Stimulated activated naive CD4-positive, alpha-beta T cell treated with Interleukin-2 at 50 U/mL for 16 hours (primary cell): ENCODE measurements around the gene CREB3L4.
"Not testable (repeated sequence)": the region's sequence is repeated elsewhere in the genome, so short reads cannot be mapped to it uniquely, and the experiment has no call there.

Experiments used
- DNase-seq: peaks from one replicate; lab custom pipeline; 2025; lab: John Stamatoyannopoulos, UW

The CREB3L4 gene

DNA sequence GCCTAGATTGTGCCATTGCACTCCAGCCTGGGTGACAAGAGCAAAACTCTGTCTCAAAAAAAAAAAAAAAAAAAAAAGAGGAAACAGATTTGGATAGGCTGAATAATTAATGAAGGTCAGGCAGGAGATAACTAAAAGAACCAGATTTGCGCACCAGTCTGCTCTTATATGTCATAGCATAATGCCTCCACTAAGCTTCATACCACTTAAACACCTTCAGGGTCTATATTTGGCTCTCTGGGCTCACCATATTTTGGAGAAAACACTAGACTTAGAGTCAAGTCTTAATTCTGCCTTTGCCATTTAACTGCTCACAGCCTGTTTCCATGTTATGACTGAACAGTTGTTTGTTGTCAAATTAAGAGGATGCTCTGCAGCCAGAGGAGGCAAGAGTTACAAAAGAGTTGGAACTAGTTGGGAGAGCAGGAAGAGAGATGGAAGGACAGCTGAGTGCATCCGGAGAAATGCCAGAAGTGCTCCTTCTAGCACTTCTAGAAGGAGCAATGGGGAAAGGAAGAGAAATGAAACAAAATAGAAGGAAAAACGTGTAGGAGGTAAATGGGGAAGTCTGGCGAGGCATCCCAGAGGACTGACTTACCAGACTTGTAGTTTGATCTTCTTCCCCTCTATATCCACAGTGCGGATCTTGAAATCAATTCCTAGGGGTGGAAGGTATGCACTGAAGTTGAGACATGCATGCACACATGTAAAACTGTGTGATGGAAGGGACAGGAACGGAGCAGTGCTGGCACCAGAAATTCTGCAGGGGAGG, 16.6 kb downstream of the CREB3L4 start:
- DNase-seq: no peak

DNA sequence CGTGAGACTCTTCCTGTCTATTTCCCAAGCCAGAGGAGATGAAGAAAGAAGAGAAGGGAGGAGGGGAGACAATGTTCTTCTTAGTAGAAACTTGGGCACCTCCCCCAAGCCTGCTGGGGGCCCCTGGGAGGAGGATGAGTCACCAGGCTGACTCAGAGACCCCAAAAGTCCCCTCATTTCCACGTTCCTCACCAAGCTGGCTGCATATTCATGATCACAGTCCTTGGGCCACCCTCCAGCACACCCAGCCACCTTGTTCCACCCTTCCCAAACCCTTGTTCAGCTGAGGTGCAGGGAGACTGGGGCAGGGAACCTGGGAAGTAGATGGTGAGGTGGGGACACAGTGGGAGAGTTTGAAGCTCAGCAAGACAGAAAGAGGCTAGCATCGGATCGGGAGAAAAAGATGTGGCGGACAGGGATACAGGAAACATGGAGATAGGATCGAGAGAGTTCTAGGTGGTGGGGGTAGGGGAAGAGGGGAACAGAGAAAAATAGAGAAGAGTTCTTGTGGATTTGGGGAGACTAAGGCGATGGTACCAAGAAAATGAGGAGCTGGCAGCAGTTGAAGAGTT, 17.7 kb downstream of the CREB3L4 start:
- DNase-seq: peak; percentile 17

GRCh38 chr1:153985941-153986761, 18.4 kb downstream of the CREB3L4 start, which contains the start of gene RAB13:
RAB13 (minus strand) TSS chr1:153986339; CDS start chr1:153986236, 103 bp downstream.
- no peak for DNase-seq

DNA sequence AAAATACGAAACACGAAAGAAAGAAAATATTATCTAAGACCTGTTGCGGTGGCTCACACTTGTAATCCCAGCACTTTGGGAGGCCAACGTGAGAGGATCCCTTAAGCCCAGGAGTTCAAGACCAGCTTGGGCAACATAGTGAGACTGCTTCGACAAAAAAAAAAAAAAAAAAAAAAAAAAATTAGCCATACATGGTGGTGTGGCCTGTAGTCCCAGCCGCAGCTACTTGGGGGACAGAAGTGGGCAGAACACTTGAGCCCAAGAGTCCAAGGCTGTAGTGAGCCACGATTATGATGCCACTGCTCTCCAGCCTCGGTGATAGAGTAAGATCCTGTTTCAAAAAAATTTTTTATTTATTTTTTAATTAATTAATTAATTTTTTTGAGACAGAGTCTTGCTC, 19.9 kb downstream of the CREB3L4 start:
- no peak for DNase-seq

DNA sequence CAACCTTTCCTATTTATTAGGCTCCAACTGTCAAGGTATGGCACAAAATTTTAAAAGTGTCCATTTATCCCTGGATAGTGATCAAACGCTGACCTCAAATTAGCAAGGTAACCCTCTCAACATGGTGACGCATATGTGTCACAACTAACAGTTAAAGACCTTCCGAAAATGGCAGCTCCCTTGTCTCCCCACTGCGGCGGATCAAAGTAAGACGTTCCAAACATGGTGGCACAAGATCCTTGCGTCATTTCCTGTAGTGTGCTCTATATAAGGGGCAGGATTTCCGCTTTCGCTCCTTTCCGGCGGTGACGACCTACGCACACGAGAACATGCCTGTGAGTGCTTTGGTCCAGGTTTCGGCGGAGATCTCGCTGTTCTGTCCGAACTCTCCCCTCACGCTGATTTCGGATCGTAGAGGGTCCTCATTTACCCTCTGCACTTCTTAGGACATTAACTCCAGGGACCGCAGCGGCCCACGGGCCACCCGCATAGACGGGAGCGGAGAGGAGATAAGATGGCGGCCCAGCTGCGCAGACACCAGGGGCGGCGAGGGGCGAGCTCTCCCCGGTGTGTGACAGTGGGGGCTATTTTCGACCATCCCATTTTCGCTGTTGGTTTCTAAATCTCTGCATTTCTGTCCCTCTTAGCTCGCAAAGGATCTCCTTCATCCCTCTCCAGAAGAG, 22.9 kb downstream of the CREB3L4 start, which contains the start of gene RPS27:
RPS27 (plus strand) TSS at position 295 of the 683 bp plus-strand sequence; CDS start at position 330, 35 bp downstream.
- DNase-seq: peak; percentile 86

DNA sequence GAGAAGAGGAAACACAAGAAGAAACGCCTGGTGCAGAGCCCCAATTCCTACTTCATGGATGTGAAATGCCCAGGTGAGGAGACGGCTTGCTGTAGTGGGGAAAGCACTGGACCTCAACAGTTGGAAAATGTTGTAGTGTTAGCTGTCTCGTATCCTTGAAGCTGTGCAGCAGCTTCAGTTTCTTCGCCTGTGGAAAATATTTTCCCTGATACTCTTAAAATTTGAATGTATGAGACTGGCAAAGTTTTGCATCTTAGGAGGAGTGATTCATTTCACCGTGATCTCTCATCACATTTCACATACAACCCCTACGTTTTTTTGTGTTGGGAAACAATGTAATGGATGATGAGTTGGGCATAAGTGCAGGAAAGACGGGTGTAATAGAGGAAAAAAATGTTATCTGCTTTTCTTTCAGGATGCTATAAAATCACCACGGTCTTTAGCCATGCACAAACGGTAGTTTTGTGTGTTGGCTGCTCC, 23.5 kb downstream of the CREB3L4 start:
- no peak for DNase-seq

DNA sequence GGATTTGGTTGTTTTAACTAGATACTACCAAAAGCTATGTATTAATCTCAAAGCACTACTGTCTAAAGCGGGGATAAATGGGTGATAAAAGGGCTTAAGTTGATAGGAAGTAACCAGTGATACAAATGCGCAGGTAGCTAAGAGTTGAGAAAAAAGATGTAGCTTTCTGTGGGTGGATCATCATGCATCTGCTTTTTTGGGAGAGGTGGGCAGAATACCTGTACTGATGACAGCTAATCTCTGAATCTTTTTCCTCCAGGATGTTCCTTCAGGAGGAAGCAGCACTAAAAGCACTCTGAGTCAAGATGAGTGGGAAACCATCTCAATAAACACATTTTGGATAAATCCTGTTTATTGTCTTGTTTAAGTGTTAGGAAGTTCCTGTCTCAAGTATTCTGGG, 24.1 kb downstream of the CREB3L4 start:
- DNase-seq: no peak

DNA sequence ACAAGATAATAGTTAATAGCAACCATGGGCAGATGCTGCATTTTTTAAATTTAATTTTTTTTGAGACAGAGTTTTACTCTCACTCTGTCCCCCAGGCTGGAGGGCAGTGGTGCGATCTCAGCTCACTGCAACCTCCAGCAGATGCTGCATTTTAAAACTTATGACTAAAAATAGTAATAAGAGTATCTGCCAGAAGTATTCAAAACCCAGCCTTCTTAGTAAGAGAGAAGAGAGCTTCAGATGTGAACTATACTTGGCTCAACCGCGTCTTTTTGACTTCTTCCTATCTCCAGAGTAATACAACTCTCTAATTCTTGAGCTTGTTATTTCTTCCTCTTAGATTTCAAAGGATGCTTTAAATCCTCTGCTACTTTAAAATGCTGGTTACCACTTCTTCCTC, 27.5 kb downstream of the CREB3L4 start:
- no peak for DNase-seq

GRCh38 chr1:153995640-153996039, 27.9 kb downstream of the CREB3L4 start:
- no peak for DNase-seq

DNA sequence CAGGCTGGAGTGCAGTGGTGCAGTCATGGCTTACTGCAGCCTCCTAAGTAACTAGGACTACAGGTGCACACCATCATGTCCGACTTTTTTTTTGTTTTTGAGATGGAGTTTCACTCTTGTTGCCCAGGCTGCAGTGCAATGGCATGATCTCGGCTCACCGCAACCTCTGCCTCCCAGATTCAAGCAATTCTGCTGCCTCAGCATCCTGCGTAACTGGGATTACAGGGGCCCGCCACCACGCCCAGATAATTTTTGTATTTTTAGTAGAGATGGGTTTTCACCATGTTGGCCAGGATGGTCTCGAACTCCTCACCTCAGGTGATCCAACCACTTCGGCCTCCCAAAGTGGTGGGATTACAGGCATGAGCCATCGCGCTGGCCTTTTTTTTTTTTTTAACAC, 29.2 kb downstream of the CREB3L4 start:
- DNase-seq: not testable (repeated sequence)

GRCh38 chr1:154000420-154000819, 32.7 kb downstream of the CREB3L4 start:
- DNase-seq: no peak

GRCh38 chr1:154006136-154006535, 38.4 kb downstream of the CREB3L4 start:
- no peak for DNase-seq

DNA sequence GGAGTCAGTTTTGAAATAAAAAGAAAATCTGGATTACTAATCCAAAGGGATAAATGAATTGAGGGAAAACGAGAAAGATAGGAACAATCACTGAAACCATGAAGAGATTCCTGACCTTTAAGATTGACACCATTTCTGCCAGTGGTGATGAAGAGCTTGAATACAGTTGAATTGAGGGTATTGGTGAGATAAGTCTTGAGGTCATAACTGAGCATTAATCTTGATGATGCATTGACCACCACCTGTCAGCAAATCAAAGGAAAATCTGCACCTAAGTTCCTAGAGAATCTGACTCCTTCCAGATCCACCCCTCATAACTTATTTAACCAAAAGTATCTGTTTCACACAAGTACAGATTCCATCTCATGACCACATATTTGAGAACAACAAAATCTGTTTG, 44.4 kb downstream of the CREB3L4 start:
- no peak for DNase-seq

DNA sequence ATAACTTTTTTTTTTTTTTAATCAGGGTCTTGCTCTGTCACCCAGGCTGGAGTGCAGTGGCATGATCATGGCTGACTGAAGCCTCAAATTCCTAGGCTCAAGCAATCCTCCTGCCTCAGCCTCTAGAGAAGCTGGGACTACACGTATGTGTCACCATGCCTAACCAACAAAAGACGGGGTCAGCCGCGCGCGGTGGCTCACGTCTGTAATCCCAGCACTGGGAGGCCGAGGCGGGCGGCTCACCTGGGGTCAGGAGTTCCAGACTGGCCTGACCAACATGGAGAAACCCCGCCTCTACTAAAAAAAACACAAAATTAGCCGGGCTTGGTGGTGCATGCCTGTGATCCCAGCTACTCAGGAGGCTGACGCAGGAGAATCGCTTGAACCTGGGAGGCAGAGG, 44.8 kb downstream of the CREB3L4 start:
- not testable (repeated sequence) for DNase-seq

GRCh38 chr1:154014154-154014907, 46.6 kb downstream of the CREB3L4 start:
- no peak for DNase-seq

- DNase-seq: no peak
Measured at GRCh38 chr1:154019269-154019668, 51.6 kb downstream of the CREB3L4 start.

DNA sequence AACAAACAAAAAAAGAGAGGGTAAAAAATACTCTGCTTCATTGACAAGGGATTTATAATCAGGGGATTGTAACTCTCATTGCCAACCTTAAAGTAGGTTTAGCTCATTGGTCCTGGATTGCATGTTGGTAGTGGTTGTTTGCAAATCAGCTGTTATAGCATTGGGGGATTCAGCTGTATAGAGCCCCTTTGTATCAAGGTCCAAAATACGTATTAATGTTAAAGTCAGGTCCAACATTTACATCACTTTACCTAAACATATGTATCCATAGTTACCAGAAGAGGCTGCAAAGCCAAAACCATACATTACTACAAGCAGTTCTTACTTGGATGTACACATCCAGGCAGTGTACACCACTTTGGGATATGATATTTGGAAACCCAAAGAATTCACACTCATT, 52.2 kb downstream of the CREB3L4 start:
- DNase-seq: no peak
